HG02943 (cell line): ENCODE measurements around the gene MACROD2.

ENCODE experiments used
- ATAC-seq: cut with Tn5 transposase; IDR thresholded peaks from one replicate; pipeline ENCODE4 v1.9.1; 2021; ENCODE audit warnings: mild to moderate bottlenecking, low read depth, moderate library complexity; ENCODE audit not compliant: unreplicated experiment

Gene MACROD2

DNA sequence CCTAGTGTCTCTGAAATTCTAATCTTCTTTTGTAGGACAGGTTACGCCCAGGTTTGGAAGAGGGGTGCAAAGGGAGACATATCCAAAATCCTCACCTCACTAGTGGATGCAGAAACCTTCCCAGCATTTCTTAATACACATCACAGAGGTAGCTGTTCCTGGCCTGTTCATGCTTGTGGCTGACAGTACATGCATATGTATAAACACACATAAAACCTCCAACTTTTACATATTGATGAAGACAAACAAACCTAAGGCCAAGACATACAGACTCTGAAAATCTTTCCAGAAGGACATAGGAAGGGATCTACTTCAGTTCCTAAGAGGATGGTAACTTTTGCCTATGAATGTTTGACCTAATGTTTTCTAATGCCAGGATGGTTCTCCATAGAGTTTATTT lies 1214.2 kb downstream of the MACROD2 start:
- no peak for ATAC-seq

DNA sequence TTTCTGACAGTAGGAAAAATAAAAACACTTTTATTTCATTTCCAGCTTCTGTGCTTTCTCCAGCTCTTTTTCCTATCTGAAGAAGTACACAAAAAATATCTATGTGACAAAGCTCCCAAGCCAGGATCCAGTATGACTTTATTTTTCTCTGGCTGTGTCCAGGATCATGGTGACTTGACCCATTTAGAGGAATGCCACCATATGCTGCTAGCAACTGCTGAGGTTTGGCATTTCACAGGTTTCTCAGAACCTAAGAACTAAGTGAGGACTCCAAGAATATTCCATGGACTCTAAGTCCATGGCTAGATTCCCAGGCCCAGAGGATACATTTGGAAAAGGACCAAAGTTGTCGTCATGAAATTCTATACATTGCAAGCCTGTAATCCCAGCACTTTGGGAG lies 1218.7 kb downstream of the MACROD2 start:
- no peak for ATAC-seq

DNA sequence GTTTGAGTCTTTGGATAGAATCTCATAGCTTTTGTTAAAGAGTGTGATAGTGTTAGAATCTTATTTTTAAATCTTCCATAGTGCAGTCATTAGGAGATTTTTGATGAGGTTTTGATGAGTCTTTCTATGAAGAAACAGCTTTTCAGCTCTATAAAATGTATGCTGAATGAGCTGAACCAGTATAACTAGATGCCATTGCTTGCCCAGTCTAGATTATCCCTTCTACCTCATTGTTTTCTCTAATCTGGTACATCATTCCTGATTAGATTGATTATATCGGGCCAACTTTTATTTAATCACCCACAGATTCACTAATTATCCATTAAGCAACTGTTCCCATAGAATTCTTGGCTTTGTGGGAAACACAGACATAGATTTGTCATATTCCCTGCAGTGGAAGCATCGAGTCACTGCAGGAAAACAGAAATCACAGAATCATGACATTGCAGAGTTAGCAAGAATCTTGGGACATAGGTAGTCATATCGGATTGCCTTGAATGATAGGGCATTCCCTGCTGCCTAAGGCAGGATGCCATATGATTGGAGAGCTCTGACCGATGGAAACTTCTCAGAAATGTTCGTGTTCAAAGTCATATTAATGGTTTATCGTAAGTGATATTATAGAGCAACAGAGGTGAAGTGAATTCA lies 1224.8 kb downstream of the MACROD2 start:
- no peak for ATAC-seq

DNA sequence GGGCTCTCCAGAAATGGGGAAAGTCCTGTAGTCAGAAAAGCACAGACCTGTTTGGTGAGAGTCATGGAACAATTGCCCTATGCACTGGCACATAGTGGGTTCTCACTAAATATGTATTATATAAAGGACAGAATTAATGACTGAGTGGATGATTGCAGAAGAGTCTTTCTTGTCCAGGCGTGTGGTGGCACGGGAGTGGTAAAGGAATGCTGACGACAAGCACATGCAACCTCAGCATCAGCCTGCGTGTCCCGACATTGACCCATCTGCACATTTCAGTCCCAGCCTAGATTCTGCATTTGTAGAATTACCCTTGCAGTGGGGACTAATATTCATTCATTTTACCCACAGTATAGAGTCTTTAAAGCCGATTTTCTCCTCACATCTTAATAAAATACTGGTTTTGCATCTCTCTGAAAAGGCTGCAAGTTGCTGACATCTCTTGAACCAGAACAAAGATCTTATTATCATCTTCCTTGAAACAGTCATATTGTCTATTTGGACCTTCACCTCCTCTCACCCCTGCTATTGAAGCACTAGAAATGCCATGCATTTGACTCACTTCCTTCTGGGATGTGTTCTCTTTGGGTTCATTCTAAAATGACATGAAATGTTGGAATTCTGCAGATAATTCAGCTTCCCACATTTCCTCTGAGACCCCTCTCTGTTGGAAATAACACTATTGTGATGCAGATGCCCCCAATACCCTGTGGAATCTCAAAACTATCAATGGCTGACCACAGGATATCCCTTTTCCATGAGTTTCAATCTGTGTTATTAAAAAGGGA lies 1225.7 kb downstream of the MACROD2 start:
- no peak for ATAC-seq

DNA sequence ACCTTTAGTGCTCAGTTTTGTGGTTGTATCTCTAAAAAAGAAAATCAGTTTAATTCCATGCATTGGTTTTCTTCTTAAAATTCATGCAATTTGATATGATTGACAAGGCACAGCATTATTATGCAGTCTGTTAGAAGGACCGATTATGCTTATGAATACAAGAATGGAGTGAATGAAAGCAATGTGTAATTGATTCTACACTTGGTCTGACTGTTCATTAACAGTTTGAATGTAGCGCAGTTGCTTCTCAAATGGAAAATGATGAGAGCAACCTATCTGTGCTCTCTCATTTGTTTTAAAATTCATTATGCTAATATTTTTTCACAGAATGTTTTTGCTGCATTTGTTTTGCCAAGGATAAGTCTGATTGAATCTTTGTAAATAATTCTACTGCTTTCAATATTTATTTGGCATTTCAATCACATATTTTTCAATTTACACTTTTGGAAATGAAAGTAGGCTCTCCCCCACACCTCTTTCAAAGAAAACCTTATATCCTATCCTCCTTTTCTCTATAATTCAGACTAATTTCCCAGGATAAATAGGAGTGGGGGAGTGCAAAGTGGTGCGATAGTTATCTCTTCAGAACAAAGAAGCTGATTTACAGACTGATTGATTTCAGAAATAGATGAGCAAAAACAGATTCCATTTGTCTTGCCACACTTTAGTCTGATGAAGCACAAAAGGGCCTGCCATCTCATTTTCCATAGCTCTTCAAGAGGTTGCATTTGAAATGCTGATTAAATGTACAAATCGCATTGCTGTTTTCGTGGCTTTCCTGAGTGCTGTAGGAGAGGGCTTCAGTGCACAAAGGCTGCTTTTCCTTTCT lies 1227.4 kb downstream of the MACROD2 start:
- no peak for ATAC-seq

DNA sequence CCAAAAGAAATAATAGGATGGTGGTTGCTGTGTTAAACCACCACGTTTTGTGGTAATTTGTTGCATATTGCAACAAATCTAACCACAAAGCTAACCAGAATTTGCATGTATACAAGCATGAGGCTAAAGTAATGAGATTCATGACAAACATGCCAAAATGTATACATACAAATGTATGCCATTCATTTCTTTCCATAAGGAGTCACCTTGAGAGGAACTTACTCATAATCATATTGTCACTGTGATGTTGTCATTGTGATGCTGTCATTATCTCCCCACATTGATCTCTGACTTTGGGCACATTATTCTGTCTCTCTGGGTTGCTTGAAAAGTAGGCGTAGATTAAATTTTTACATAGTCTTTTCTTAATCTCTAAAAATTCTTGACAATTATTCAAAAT lies 1228.9 kb downstream of the MACROD2 start:
- ATAC-seq, result no peak

DNA sequence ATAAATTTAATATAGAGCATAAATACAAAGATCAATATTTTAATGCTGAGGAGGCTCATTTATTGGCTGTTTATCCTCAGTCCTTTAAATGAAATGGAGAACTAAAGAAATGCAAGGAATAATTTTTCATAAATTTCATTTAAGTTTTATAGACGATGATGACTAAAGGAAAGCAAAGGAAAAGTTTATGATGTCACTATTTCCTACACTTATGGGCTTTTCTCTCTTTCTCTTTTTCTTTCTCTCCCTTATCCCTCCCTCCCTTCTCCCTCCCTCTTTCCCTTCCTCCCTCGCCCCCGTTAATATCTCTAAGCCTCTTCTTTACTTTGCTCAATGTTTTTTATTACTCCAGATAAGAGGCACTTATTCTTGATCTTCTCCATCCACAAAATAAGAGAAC lies 1231.8 kb downstream of the MACROD2 start:
- no peak for ATAC-seq

DNA sequence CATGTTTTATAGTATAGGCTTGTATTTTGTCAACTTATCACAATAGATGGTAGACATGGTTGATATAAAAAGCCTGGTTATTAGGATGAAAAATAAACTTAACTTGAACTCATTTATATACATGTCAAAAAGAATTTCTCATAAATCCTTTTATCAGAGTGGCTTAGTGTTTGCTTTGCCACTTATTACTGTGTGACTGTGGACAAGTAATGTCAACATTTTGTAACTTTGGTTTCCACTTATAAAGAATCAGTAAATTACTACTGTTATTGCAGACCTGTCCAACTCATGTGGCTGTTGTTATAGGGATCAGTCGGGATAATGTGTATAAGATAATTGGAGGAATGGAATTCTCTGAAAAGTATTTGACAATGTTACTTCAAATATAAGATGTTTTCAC lies 1236.9 kb downstream of the MACROD2 start:
- ATAC-seq, result no peak

DNA sequence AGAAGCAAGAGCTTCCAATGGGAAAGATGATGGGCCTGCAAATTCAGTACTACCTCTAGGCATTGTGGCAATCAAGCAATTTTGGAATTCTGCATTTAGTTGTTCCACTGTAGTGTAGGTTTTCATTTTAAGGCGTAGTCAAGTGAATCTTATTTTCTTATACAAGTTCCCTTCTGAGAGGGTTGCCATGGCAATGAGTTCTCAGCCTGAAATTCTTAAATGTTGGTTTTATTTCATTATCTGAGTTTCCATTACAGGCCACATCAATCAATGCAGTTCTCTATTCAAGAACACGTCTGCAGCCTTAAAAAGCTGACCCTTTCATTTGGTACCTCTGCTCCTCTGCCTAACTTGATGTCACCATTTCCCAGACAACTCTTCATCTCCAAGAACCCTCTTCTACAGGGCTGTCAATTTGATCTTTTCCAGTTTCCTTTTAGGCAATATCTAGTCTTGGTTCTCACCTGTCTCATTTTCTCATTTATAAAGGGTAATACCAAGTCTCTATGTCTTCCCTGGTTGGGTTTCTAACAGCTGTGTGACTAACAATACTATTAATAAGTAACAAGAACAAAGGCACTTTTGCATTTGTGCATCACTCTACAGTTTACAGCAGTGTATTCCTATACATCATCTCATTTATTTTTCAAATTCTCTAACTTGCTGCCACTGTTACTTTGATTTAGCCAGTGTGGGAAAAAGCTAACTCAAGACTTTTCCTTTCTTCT lies 1240.3 kb downstream of the MACROD2 start:
- no peak for ATAC-seq

DNA sequence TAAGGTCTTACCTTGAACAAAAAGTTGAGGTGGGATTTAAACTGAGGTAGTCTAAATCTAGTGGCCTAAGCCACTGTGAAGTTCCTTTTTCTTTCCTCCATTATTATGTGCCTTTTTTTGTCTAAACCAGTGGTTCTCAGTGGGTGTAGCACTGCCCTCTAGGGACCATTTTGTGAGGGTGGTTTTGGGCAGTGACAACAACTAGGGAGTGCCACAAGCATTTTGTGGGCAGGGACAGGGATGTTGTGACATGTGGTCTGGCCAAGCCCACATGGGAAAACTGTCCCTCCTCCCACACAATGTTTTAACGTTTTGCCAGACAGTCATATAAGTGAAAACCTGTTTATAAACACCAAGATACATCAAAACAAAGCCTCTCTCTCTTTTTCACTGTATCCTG lies 1241.5 kb downstream of the MACROD2 start:
- no peak for ATAC-seq

DNA sequence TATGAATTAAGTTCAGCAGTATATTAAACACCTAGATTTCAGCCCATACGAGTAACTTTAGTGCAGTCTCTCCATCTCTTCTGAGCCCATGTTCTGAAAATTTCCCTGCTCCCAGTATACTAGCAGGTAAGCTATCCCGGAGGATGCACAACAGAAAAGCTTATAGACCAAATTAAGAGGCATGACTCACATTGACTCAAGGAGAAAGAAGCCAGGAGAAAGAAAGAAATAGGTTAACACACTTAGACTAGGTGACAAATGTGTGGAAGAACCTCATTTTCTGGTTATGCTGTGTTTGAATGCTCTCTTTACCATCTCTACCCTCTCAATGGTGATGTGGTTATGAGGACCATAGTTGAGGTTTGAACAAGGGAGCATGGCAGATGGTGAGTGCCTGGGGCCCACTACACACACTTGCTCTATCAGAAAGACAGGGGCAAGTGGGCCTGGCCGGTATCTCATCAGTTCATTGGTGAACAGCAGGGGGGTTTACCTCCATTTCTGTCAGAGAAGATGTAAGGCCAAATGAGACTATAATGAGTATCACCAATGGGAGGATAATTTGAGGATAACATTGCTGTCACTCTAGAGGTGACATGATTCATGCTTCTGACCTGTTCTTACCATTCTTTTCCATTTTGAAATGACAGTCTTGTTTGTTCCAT lies 1244.4 kb downstream of the MACROD2 start:
- no peak for ATAC-seq

DNA sequence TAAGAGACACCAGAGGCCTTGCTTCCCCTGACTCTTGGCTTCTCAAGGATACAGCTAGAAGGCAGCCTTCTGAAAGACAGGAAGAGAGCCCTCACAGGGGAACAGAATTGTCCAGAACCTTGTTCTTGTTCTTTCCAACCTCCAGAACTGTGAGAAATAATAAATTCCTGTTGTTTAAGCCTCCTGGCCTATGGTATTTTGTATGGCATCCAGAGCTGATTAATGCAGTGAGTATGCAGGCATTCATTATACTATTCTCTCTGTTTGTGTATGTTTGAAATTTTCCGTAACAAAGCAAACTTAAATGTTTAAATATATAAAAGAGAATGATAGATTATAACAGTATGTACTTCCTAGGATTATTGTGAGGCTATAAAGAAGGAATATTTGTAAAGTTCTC lies 1245.5 kb downstream of the MACROD2 start:
- no peak for ATAC-seq

DNA sequence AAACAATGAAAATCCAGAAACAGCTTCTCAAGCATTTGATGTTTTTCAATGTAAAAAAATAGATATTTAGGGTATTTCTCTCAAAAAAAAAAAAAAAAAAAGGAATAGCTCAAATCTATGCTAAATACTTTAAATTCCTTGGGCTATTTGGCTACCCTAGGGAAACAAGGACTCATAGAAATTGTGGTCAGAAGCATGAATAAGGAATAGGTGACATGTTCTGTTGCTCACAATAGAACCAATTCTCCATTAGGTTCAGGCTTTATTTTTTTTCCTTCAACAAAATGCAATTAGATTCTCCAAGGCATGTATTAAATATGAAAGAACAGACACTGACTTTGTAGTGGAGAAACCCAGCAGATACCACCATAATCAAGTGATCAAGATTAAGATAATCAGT lies 1246.4 kb downstream of the MACROD2 start:
- ATAC-seq, result no peak

DNA sequence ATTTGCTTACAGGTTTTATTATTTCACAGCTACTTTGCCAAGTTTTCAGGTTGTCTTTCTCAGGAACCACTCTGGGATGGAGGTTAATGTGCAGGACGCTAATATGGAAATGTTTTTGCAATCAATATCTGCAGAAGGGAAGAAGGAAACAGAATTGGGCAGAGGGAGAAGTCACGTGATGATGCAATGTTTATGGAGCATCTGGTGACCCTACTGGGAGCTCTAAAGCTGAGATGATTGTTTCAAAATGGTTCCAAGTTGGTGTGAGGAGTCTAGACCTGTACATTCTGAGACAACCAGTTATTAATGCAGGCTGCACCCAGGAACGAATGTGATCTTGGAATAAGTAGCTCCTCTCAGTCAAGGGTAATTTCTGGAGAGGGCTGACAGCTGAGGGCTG lies 1247.5 kb downstream of the MACROD2 start:
- ATAC-seq, result no peak

DNA sequence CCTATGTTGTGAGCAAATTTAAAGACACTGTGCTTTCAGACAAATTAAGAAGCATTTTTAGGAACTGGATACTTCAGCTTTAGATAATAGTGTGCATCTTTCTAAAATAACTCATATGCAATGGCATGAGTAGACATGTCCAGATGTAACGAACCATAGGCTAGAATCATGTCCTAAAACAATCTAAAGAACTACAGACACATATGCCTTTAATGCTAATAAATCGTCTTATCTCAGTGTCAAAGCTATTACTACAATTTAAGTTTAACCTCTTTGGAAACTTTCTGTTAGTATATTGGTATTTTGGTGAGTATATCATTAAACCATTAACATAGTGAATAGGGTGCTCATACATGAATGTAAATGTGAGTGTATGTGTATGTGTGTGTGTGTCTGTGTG lies 1250.6 kb downstream of the MACROD2 start:
- ATAC-seq, result no peak

DNA sequence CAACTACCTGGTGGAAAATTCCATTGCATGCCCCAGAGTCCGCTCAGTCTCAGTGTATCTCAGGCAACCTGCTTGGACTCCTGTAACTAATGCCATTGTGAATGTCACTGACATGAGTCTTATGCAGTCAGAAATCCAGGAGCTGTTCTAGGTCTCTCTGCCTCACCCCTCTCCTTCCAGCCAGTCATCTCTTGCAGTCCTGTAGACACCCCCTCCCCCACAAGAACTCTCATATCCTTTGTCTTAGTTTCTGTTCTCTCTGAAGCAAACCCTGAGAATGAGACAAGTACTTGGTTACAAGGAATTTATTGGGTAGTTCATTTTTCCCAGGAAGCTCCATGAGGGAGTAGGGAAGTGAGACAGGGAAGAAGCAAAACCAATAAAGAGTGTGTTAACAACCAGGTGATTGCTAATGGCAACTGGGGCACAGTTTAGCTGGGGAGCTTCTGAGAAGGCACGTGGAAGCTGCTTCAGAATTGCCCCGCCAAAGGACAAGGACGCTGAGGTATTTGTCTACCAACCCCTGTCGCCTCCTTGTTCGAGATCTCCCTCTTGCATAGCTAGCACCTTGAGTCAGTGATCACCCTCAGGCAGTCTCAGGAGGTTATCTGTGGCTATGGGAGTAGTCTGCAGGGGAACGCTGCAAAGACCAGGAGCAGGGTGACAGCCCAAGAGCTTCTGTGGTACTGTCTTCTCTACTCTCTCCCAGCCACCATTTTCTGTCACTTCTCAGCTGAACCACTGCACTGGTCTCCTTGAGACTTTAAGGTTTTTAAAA lies 1253.5 kb downstream of the MACROD2 start:
- ATAC-seq, result no peak

DNA sequence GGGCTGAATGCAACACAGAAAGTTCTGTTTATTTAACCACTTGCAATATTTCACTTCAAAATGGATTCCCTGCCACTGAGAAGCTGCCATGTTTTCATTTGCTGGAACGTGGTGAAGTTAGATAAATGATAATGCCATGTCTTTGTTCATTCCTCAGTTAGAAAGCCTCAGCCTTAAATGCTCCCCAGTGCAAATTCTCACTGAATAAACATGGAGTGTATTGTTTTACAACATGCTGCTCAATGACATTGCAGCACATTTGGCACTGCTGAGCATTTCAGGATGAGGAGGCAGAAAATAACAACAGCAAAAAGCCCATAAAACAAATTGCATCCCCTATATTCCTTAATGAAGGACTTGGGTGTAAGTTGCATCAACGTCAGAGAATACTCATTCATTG lies 1255.9 kb downstream of the MACROD2 start:
- ATAC-seq, result no peak

DNA sequence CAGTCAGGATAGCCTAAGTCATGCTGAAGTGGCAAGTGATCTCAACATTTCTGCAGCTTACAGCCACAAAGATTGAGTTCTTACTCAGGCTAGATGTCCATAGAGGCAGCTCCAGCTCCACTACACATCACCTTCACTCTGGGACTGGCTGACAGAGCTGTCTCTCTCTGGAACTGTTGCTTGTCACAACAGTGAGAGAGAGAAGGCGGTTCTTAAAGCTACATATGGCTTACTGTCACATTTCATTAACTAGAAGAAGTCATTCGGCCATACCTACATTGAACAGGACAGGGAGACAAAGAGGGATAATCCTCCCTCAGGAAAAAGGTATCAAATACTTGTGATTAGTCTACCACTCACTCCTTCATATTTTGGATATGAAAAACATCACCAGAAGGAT lies 1257.0 kb downstream of the MACROD2 start:
- no peak for ATAC-seq

DNA sequence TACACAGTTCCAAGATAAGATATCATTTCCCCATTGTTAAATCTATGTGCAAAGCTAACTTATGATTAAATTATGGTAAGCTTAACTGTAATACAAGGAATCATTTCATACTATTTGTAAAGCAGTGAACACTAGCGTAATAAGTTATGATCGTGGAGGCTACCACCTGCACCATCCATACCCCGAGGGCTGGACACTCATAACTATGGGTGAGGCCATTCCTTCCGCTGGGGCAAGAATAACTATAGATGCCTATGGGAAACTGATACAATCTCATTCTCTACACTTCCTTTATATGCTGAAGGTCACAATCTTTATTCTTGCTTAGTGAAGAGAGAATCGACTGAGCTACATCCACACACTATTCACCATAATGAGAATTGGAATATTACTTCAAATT lies 1258.1 kb downstream of the MACROD2 start:
- no peak for ATAC-seq
